SKM-1 (cell line): ENCODE measurements around the gene RNF182.
"Not testable (repeated sequence)": the region's sequence is repeated elsewhere in the genome, so short reads cannot be mapped to it uniquely, and the experiment has no call there.

Experiments used
- DNase-seq: peaks from one replicate; lab custom pipeline; 2025; ENCODE audit not compliant: unreplicated experiment; lab: John Stamatoyannopoulos, UW

RNF182 gene

GRCh38 chr6:13998356-13998755 is 73.6 kb downstream of the RNF182 start:
- no peak for DNase-seq

- no peak for DNase-seq
Observed at GRCh38 chr6:14000901-14001300, 76.1 kb downstream of the RNF182 start.

- DNase-seq, result no peak
Observed at GRCh38 chr6:14001329-14002012, 76.7 kb downstream of the RNF182 start.

- no peak for DNase-seq
Observed at GRCh38 chr6:14002176-14002947, 77.6 kb downstream of the RNF182 start.

GRCh38 chr6:14004258-14004657 is 79.5 kb downstream of the RNF182 start:
- DNase-seq, result no peak

GRCh38 chr6:14008809-14009208 is 84.1 kb downstream of the RNF182 start:
- DNase-seq, result no peak

GRCh38 chr6:14009431-14009830 is 84.7 kb downstream of the RNF182 start:
- DNase-seq, result no peak

- no peak for DNase-seq
Observed at GRCh38 chr6:14010275-14010674, 85.5 kb downstream of the RNF182 start.

- no peak for DNase-seq
Observed at GRCh38 chr6:14012313-14013030, 87.7 kb downstream of the RNF182 start.

- DNase-seq, result no peak
Observed at GRCh38 chr6:14015964-14016363, 91.2 kb downstream of the RNF182 start.

GRCh38 chr6:14016432-14016831 is 91.7 kb downstream of the RNF182 start:
- DNase-seq, result no peak

GRCh38 chr6:14016935-14017625 is 92.3 kb downstream of the RNF182 start:
- no peak for DNase-seq

- no peak for DNase-seq
Observed at GRCh38 chr6:14017626-14018475, 93.1 kb downstream of the RNF182 start.

GRCh38 chr6:14018559-14018958 is 93.8 kb downstream of the RNF182 start:
- not testable (repeated sequence) for DNase-seq

GRCh38 chr6:14020551-14020950 is 95.8 kb downstream of the RNF182 start:
- DNase-seq, result no peak

GRCh38 chr6:14021449-14021848 is 96.7 kb downstream of the RNF182 start:
- DNase-seq, result no peak

GRCh38 chr6:14022673-14023072 is 97.9 kb downstream of the RNF182 start:
- no peak for DNase-seq

- no peak for DNase-seq
Observed at GRCh38 chr6:14023855-14024254, 99.1 kb downstream of the RNF182 start.

- DNase-seq, result peak; percentile 62
Observed at GRCh38 chr6:14025160-14025559, 100.4 kb downstream of the RNF182 start.

- no peak for DNase-seq
Observed at GRCh38 chr6:14026831-14027539, 102.2 kb downstream of the RNF182 start.
